SK-N-SH (cell line): ENCODE measurements around the gene NIP7.

Source experiments
- CTCF ChIP-seq: fragments of 200-600 bp; sonication (generic); IDR thresholded peaks from 2 replicates; pipeline ENCODE4 v1.6.1; 2017; ENCODE audit warnings: antibody characterized with exemption, mild to moderate bottlenecking, moderate library complexity
- ELF1 ChIP-seq: IDR thresholded peaks from 2 replicates; pipeline ENCODE4 v1.4.0; 2012
- EP300 ChIP-seq, 2 experiments: IDR thresholded peaks; 2 replicates each; pipeline versions ENCODE4 v1.4.0 to v1.6.1; 2012; ENCODE audit warnings: borderline replicate concordance in 1 of 2, low read depth in 1 of 2, low read length in 1 of 2
- JUND ChIP-seq: IDR thresholded peaks from 2 replicates; pipeline ENCODE4 v1.4.0; 2012
- POLR2AphosphoS5 ChIP-seq: IDR thresholded peaks from 2 replicates; pipeline ENCODE4 v1.6.1; 2012; ENCODE audit warnings: low read depth, low read length
- RAD21 ChIP-seq: IDR thresholded peaks from 2 replicates; pipeline ENCODE4 v1.6.1; 2012; ENCODE audit warnings: mild to moderate bottlenecking, low read length
- RFX5 ChIP-seq: IDR thresholded peaks from 2 replicates; pipeline ENCODE4 v1.6.1; 2012; ENCODE audit warnings: mild to moderate bottlenecking, improper control_type of control experiment, low read length
- TAF1 ChIP-seq: IDR thresholded peaks from 2 replicates; pipeline ENCODE4 v1.6.1; 2012; ENCODE audit warnings: low read depth, mild to moderate bottlenecking, low read length, moderate library complexity, borderline replicate concordance
- TF ChIP-seq, protein P1 (sequence below): IDR thresholded peaks from 2 replicates; pipeline ENCODE4 v1.6.1; 2012; ENCODE audit warnings: mild to moderate bottlenecking, low read depth, low read length, moderate library complexity
- TF ChIP-seq, protein P2 (sequence below): IDR thresholded peaks from 2 replicates; pipeline ENCODE4 v1.4.0; 2012; ENCODE audit warnings: low read depth

DNA sequence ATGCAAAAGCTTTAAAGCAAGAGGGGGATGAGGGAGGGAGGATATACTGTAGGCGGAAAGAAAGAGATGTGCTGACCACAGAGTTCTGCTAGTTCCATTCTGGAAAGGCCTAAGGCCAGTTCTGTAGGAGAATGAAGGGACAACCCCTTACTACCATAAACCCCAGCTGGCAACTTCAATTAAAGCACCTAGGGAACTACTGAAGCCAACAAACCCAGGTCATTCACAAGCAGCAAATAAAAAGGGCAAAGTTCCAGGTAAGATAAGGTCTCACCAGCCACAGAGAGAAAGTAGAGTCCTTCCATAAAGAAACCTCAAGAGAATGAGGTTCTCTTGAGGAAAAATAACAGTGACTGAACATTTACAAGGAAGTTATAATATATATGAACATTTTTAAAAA, 33.4 kb downstream of the NIP7 start:
- TF ChIP-seq EP300 (IDR thresholded peaks at IDR 0.05; ENCODE audit: borderline replicate concordance in 1 of 2, low read depth in 1 of 2, low read length in 1 of 2) (no peak), RAD21 (no peak), CTCF (no peak), TAF1 (no peak), RFX5 (no peak), POLR2AphosphoS5 (no peak), JUND (no peak), ELF1 (no peak)
- TF ChIP-seq, protein P1, sequence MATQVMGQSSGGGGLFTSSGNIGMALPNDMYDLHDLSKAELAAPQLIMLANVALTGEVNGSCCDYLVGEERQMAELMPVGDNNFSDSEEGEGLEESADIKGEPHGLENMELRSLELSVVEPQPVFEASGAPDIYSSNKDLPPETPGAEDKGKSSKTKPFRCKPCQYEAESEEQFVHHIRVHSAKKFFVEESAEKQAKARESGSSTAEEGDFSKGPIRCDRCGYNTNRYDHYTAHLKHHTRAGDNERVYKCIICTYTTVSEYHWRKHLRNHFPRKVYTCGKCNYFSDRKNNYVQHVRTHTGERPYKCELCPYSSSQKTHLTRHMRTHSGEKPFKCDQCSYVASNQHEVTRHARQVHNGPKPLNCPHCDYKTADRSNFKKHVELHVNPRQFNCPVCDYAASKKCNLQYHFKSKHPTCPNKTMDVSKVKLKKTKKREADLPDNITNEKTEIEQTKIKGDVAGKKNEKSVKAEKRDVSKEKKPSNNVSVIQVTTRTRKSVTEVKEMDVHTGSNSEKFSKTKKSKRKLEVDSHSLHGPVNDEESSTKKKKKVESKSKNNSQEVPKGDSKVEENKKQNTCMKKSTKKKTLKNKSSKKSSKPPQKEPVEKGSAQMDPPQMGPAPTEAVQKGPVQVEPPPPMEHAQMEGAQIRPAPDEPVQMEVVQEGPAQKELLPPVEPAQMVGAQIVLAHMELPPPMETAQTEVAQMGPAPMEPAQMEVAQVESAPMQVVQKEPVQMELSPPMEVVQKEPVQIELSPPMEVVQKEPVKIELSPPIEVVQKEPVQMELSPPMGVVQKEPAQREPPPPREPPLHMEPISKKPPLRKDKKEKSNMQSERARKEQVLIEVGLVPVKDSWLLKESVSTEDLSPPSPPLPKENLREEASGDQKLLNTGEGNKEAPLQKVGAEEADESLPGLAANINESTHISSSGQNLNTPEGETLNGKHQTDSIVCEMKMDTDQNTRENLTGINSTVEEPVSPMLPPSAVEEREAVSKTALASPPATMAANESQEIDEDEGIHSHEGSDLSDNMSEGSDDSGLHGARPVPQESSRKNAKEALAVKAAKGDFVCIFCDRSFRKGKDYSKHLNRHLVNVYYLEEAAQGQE: no peak
- TF ChIP-seq, protein P2, sequence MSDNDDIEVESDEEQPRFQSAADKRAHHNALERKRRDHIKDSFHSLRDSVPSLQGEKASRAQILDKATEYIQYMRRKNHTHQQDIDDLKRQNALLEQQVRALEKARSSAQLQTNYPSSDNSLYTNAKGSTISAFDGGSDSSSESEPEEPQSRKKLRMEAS: no peak
